Measurements from ENCODE around the gene C1QTNF8.

The C1QTNF8 gene

DNA sequence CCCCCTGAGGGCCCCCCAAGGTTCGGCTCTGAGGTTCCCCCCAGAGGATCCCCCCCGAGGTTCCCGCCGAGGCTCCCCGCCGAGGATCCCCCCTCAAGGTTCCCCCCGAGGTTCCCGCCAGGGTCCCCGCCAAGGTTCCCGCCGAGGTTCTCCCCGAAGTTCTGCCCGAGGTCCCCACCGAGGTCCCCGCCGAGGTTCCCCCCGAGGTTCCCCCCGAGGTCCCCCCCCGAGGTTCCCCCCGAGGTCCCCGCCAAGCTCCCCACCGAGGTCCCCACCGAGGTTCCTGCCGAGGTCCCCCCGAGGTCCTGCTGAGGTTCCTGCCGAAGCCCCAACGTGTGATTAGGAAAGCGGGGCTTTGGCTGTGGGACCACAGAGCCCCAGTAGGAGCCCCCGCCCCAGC is 55.7 kb downstream of the C1QTNF8 start:
- no peak for DNase-seq

GRCh38 chr16:1039762-1040161 is 56.3 kb downstream of the C1QTNF8 start:
- DNase-seq = no peak

- DNase-seq = no peak
Measured at GRCh38 chr16:1038932-1039331, 57.1 kb downstream of the C1QTNF8 start.

Measured in NCI-H510A treated with DMSO at 0.1 percent for 48 hours (cell line).